AML-193 (cell line): Measurements from ENCODE around the gene SLC18A3.

Experiments
- DNase-seq, 2 experiments: peaks; one replicate each; lab custom pipeline; 2025; lab: John Stamatoyannopoulos, UW

Gene SLC18A3

DNA sequence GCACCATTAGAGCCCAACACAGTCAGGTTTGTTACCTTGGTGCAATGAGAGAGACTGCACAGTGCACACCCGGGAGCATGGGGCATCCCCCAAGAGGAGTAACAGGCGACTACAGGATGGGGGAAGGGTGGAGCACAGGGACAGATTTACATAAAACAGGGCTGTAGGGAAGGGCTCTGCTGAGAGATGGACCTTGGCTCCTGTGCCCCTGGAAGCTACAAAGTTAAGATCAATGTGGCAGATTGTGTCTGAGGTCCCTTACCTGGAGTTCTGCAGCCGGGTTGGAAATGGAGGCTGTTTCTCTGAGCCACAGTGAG, 13.7 kb upstream of the SLC18A3 start:
- DNase-seq = no peak

DNA sequence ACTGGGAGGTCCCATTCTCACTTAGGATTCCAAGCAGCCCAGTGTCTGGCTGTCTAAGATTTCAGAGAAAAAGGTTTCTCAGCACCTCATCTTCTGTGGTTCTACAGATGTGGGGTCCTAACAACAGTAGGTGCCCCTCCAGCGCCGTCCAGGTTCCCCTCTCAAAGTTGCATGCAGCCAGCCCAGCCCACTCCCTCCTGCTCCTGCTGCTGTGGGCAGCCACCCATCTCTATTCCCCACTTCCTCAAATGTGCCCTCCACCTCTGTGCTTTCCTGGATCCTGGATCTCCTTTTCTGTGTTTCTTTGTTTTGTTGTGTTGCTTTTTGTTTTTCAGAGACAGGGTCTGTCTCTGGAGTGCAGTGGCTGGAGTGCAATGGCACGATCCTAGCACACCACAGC, 13.3 kb upstream of the SLC18A3 start:
- no peak for DNase-seq

DNA sequence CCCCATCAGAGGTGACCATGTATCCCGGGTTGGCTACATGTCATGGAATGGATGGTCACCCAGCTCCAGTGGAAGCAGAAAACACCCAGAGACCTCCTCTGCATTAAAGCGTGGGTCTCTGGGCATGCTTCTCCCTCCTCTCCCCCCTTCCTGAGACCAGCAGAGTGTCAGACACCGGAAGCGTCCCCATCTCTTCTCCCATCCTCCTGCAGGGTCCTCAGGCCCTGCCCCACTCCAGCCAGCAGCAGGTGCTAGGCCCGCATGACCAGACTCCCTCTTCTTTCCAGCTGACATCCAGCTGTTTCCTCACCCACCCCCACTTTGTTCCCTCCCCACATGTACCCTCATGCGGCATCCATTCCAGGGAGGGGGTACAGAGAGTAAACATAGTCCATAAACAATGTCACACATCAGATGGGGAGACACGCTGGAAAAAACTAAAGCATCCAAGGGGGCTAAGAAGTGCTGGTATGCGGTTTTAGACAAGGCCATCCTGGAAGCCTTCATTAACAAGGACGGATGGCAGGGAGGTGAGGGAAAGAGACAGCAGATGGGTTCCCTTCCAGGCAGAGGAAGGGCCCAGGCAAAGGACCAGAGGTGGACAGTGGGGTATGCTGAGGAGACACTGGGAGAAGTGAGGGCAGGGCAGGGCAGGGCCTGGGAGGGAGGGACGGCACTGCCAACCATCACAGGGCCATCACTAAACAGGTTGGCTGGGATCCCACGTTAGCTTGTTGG, 12.5 kb upstream of the SLC18A3 start:
- no peak for DNase-seq

DNA sequence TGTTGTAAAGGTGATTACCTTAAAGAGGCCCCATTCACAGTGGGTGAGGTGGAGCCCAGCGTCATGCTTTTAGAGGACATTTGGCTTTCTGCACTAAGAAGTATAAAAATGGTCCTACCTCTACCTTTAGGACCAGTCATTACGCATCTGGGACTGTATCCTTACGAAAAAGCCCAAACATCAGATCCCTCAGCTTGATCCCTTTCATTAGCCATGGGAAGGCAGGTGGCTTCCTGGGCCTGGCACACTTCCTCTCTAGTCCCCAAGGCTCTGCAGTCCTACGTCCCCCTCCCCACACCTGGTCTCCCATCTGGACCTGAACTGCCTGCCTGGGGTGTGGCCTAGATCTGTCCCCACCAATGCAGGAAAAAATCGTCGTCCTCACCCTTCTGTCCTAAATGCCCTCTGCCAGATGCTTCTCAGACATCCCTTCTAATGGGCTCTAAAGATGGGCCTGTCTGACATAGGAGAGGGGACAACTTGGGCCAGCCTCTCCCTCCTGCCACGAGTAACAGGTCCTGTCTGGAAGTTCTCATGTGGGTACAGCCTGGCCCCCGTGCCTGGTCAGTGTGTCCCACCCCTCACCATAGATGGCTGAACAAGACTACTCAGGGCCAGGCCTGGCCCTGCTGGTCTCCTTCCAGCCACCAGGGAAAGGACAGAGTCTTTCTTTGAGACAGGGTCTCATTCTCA, 11.8 kb upstream of the SLC18A3 start:
- DNase-seq = no peak

DNA sequence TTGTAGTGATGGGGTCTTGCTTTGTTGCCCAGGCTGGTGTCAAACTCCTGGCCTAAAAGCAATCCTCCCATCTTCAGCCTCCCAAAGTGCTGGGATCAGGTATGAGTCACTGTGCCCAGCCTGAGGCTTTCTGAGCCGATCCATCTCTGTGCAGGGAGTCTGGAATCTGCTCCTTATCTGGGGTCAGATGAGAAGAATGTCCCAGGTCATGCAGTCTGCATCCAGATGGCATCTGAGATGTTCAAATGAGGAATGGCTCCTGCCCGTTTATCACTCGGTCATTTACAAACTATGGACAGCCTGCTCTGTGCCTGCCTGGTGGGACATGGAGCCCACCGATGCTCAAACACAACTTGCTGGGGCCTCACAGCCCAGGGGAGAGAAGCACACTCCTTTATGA, 11.1 kb upstream of the SLC18A3 start:
- DNase-seq = no peak

DNA sequence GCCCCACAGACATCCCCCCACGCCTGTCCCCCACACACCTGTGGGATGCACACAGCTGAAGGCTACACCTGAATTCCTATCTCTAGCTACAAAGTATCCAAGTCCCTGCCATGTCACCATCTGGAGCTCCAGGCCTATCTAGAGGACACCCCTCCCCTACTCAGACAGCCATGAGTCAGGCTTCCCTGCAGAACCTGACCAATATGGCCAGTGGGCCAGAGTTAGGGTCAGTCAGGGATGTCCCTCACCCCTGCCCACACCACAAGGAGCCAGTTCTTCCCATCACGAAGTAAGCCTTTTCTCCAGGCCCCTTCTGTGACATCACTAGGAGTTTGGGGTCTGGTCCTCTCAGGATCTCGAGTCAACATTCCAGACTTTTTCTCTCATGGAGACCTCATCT, 10.6 kb upstream of the SLC18A3 start:
- DNase-seq = no peak

DNA sequence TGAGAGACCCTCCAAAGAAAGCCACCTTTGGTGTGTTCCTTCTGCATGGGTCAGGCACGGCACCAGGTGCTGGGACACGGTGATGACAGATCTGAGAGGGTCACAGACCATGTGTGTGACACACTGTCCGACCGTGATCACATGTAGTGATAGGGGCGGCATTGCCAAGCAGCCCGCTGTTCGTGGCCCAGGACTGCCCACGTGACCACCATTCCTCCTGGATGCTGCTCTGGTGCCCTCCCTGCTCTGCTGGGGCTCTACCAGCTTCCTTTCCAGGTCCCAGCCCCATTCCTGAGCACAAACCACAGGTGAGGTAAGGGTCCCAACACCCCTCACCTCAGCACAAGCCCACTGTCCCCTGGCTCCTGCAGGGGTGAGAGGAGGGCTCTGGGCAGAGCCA, 10.1 kb upstream of the SLC18A3 start:
- DNase-seq = no peak

DNA sequence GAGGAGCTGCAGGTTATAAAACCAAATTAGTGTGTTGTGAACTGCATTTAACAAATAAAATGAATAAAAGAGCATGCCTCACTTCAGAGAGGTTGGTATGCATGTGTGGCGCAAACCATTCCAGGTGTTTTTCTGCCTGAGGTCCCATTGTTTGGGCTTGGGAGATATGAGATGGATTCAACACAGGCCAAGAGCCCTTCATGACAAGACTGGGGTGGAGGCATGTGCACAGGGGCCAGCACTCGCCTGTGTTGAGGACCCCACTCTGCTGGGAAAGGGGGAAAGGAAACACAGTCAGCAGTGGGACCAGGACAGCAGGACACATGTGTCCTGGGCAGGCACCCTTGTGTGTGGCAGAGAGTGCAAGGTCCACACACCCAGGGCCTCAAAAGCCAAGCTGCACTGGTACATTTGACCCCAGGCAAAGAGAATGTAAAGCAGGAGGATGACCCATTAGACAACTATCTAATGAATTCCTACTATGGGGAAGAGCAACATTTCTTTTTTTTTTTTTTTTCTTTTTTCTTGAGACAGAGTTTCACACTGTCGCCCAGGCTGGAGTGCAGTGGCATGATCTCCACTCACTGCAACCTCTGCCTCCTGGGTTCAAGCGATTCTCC, 9.2 kb upstream of the SLC18A3 start:
- DNase-seq = no peak

DNA sequence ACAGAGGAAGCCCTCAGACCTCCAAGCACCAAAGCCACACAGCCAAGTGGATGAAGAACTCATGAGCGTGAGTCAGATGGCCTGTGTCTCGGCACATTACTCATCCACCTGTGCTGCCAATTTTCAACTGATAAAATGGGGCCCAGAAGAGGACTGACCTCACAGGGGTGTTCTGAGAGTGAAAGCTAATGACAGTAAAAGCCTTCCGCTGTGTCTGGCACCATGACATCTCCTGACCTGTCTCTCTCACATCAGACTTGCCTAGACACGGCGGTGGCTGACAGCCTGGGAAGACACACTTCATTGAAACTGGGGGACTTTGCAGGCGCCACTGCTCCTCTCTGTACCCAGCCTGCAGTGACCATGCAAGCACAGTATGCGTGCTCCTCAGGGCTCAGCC, 8.3 kb upstream of the SLC18A3 start:
- no peak for DNase-seq

DNA sequence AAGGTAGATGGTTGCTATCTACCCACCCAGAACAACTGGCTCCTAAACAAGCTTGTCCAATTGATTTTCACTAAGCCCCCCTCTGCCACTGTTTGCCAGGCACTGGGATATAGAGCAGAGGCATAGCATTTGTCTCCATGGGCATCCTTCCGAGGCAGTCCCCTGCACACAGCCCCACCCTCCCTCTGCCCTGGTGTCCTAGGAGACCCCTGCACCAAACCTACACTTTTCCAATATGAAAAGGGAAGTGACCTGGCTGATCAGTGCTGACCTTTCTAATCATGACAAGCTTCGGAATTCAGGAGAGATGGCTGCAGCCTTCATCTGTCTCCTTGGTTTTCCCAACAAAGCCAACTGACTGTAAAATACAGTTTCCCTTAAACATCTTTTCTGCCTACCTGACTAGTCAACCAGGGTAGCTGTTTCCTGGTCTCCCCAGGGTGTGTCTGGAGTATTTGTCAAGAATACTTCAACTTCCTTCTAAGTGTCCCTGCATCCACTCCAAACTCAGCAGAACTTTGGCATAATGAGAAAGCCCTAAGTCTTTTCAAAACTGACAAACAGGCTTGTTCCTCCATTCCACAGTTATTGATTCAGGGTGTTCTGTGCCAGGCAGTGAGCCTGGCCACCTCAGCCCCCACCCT, 7.6 kb upstream of the SLC18A3 start:
- no peak for DNase-seq

DNA sequence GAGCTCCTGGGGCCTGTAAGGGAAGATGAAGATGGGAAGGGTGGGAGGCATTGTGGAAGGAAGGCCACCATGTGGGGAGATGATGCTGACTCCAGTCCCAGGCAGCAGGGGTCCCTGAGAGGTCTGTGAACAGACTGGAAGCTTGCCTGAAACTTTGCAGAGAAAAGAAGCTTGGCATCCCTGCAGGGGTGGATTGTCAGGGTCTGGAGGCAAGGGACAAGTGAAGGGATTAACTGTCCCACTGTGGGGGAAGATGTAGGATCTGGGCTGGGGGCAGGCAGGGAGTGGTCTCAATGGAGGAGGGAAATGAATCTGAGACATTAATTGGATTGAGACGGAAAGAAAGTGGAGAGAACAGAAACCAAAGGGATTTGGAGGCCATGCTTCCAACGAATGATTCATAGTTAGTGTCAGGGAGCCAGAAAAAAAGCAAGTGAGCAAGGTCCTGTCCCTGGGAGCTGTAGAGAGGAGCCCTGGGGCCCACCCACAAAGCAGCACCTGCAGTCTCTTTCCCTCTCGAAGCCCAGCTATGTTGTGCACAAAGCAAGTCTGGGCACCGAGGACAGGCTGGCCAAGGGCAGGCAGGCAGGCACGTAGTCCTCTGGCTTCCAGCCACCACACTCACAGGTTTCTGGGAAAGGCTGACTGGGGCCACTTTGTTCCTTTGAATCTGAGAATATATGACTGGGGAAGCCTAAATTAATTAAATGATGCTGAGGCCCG, 4.7 kb upstream of the SLC18A3 start:
- DNase-seq = no peak

DNA sequence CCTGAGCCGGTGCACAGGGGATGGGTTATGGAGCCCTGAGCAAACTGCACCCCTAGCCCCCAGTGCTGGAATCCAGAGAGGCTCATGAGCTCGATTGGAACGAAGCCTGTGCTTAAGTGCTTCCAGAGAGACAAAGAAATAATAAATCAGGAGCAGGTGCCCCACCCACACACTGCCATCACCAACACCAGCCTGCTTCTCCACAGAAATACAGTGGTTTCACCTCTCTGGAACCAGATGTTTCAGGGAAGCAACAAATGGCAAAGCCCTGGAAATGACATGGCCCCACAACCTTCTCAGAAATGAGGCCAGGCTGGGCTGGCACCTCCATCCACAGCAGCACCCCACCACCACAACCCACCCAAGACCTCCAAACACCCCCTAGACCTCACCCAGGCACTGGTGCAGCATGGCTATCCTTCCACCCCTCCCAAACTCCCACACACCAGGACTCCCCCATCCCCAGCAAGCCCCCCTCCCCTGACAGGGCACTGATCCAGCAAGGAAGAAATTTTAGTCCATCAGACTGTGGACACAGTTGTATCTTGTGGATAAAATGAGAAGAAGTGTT, 4.1 kb upstream of the SLC18A3 start:
- DNase-seq = no peak

DNA sequence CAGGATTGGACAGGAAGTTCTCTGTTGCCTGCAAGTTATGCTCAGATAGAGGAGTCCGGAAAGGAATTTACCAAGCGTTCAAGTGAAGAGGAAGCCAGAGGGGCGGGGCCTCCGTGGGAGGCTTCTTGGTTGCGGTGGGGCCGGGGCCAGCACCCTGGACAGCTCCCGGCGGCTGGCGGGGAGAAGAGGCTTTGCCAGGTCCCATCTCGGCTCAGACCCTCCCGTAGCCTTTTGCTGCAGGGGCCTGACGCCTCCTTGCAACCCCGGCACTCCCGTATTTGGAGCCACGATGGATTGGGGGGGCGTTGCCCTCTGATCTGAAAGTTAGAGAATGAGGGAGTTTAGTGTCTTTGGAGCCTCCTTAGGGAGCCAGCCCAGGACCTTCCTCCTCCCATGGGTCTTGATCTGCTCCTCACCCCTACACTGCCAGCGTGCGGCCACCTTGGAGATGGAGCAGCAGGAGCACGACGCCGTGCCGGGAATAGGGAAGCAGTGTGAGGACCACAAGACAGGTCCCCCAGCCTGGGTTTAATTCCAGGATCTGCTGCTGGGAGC, 3.1 kb upstream of the SLC18A3 start:
- peak; percentile 60 to 68 for DNase-seq

DNA sequence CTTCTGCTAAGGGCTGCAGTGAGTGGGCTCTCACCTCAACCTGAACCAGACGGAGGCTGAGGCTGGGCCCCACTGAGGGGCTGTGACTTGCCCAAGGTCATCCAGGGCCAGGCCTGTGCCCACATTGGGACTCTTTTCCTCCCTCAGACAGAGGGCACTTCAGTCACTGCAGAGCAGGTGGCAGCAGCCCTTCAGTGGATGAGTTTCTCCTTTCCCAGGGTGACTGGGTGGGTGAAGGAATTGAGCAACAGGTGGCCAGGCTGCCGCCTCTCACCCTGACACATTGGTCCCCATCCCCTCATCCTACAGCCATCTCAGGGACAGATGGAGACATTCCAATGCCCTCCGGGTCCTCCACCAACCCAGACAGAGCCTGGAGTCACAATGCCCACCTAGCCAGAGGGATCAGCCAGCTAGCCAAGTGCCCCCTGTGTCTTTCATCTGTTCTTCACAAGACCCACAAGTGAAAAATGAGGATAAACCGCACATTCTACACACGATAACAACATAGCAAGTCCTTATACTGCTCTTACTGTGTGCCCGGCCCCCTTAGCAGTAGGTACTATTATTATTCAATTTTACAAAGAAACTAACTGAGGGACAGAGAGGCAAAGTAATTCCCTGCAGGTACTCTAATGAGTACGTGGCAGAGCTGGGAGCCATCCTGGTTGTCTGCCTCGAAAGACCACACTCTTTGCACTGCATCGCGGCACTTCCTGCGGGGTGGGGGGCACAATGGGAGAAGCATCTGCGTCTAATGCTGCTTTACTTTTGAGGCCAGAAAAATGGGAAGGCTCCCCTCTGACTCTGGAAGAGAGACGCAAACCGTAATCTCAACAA, 1.7 kb upstream of the SLC18A3 start:
- DNase-seq = no peak

DNA sequence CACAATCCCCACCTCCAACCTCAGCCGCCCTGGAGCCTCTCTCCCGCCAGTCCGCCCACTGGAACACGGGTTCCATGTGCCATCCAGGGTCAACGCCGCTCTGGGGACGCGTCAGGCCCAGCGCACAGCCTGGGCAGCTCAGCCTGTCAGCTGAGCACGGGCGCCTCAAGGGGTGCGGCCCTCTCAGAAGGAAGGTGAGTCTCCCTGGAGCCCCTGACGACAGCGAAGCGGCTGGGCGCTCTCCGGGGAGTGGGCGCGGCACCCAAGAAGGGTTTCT, 1.2 kb upstream of the SLC18A3 start:
- no peak for DNase-seq

DNA sequence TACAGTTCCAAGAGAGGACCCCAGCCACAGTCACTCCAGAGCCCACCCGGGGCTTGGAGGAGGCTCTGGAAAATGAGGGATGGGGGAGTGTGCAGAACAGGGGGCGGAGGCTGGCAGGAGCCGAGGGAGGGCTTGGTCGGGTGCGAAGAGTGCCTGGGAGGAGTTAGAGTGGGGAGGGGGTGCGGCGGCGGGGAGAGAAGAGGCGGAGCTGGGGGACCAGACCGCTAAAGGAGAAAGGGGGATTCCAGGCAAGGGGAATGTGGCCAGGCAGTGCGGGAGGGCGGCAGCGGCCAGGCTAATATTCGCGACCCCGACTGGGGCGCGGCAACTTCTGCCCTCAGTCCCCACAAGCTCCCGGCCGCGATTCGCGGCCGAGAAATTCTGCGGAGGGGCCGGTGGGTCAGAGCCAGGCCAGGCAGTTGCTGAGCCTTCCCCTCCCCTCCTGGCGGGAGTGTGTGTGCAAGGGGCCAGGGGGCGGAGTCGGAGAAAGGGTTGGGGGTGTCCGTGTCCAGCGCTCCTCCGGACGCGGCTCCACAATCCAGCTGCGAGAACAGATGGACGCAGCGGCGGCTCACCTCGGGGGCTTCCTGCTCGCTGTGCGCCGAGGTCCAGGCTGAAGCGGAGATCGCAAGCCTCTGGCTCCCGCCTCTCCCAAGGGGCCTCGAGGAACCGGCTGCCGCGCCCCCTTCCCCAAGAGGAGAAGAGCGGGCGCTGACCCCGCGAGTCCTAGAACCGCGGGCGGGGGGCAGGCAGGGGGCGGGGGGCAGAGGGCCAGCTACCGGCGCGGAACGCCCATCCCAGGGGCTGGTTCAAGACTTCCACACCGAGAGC, 612 bp upstream of the SLC18A3 start:
- no peak for DNase-seq

DNA sequence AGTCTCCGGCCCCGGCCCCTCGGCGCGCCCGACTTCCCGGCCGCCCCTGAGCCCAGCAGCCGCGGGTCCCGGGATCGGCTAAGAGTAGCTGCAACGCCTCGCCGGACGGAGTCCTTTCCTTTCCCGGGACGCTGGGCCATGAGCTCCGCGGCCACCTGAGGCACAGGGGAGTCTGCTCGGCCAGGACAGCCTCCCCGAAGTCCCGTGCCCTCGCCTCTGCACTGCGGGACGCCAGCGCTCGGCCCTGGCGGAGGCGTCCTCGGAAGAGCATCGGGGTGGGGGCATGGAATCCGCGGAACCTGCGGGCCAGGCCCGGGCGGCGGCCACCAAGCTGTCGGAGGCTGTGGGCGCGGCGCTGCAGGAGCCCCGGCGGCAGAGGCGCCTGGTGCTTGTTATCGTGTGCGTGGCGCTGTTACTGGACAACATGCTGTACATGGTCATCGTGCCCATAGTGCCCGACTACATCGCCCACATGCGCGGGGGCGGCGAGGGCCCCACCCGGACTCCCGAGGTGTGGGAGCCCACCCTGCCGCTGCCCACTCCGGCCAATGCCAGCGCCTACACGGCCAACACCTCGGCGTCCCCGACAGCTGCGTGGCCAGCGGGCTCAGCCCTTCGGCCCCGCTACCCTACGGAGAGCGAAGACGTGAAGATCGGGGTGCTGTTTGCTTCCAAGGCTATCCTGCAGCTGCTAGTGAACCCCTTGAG, 502 bp downstream of the SLC18A3 start:
- no peak for DNase-seq

DNA sequence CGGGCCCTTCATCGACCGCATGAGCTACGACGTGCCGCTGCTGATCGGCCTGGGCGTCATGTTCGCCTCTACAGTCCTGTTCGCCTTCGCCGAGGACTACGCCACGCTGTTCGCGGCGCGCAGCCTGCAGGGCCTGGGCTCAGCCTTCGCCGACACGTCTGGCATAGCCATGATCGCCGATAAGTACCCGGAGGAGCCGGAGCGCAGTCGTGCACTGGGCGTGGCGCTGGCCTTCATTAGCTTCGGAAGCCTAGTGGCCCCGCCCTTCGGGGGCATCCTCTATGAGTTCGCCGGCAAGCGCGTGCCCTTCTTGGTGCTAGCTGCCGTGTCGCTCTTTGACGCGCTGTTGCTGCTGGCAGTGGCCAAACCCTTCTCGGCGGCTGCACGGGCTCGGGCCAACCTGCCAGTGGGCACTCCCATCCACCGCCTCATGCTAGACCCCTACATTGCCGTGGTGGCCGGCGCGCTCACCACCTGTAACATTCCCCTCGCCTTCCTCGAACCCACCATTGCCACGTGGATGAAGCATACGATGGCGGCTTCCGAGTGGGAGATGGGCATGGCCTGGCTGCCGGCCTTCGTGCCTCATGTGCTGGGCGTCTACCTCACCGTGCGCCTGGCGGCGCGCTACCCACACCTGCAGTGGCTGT, 1.2 kb downstream of the SLC18A3 start:
- no peak for DNase-seq
